GM12891 (cell line): ENCODE measurements around the gene CTXND1.

Experiments
- POLR2A ChIP-seq: IDR thresholded peaks from 2 replicates; pipeline ENCODE4 v1.6.1; 2011; ENCODE audit warnings: low read depth, low read length, control low read depth
- TAF1 ChIP-seq: IDR thresholded peaks from 2 replicates; pipeline ENCODE4 v1.6.1; 2011; ENCODE audit warnings: low read depth, low read length, control low read depth

- TF ChIP-seq POLR2A (no peak), TAF1 (no peak)
Measured at GRCh38 chr15:80260551-80260950, 8.5 kb upstream of the CTXND1 start.
